Pulmonary artery endothelial cell (primary cell): ENCODE data around the gene CR1. TPM values are rescaled to one million over a fixed set of nuclear protein-coding genes. Genes with fewer than 3 reads are reported as not detected.
"Not testable (repeated sequence)": the region's sequence is repeated elsewhere in the genome, so short reads cannot be mapped to it uniquely, and the experiment has no call there.

ENCODE experiments used
- DNase-seq: peaks from one replicate; pipeline ENCODE4 v3.0.0-alpha.2; 2011; ENCODE audit warnings: low read depth, low spot score
- total RNA-seq: library from RNA; depleted of rRNA; stranded (reverse); fragments of >200 nt; gene quantifications from 2 replicates; pipeline ENCODE4 v1.2.3, GENCODE V29; 2014

The CR1 gene
- total RNA-seq, 1 donor from 2014 or later, result not detected

DNA sequence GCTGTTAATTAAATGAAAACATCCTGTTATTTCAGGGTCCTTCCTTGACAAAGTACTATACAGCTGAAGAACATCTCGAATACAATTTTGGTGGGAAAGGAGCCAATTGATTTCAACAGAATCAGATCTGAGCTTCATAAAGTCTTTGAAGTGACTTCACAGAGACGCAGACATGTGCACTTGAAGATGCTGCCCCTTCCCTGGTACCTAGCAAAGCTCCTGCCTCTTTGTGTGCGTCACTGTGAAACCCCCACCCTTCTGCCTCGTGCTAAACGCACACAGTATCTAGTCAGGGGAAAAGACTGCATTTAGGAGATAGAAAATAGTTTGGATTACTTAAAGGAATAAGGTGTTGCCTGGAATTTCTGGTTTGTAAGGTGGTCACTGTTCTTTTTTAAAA, 143.4 kb downstream of the CR1 start:
- DNase-seq, result not testable (repeated sequence)

DNA sequence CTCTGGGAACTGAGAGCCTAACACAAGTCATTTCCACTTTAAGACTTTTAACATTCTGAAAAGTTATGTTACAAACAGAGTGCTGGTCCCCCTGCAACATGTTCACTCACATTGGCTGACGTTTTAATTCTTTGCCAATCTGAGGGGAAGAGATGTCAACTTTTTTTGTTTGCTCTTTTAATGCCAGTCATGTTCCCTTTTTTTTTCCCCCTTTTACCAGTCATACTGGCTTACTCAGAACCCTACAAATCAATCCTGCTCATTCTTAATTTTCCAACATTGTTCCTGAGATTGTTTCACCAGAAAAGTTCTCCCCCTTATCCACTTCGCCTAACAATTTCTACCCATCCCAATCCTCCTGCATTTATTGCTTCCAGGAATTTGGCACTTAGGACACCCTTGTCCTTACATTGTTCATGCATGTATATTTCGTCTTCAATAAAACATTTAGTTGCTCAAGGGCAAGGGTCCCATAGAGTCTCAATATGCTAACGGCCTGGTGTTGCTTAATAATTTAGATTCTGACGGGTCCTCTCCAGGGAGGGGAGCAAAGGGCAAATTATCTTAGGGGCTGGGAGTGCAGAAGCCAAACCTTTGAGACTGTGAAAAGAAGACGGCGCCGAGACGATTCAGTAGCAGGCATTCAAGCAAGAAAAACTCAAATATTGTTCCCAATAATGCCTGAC, 148.4 kb downstream of the CR1 start:
- DNase-seq, result no peak

DNA sequence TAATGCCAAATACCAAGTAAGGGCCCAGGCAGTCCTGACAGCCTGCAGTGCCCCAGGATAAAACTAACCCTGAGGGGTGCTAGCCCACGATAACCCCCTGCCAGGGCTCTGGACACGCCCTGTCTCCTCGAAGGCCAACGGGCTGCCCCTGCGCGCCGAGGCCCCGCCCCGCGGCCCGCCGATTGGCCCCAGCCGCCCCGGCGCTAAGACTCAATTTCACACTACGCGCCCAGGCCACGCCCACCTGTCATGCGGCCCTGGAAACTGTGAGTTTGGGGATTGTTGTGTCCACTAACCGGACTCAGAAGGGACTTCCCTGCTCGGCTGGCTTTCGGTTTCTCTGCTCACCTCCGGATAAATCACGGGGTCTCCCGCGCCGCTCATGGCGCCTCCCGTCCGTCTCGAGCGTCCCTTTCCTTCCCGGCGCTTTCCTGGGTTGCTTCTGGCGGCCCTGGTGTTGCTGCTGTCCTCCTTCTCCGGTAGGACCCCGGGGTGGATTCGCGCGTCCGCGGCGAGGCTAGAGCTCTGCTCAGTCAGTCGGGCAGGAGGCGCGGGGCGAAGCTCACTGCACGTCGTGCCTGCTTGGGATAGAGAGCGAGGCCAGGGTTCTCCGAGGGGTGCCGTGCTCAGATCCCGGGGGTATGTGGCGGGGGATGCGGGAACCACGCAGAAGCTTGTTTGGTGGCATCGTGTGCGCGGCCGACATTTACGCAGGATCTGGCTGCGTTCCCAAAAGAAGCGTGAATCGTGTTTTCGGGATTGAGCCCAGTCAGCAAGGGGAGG, 149.1 kb downstream of the CR1 start, which contains the start of gene CR1L:
Gene CR1L (plus strand): TSS at position 282 of the 783 bp plus-strand sequence. CDS start 101 bp downstream, at position 383.
- peak; percentile 7 for DNase-seq

DNA sequence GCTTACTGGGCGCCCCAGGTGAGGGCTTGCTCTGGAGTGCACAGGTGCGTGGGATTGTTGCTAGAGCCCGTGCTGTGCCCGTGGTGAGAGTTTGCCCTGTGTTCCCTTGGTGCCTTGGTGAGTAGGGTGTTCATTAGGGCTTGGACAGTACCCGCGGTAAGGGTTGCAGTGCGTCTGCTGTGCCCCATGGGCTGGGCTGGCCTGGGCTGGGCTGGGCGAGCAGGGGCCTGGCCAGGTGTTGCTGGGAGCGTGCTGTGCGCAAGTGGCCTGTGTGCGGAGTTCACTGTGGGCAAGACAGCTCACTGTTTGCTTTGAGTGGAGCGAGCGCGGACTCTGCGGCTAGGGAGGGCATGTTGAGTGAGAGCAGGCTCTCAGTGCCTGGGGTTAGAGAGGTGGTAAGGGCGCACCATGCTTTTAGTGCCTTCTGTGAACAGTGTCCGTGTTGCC, 149.7 kb downstream of the CR1 start:
- no peak for DNase-seq

DNA sequence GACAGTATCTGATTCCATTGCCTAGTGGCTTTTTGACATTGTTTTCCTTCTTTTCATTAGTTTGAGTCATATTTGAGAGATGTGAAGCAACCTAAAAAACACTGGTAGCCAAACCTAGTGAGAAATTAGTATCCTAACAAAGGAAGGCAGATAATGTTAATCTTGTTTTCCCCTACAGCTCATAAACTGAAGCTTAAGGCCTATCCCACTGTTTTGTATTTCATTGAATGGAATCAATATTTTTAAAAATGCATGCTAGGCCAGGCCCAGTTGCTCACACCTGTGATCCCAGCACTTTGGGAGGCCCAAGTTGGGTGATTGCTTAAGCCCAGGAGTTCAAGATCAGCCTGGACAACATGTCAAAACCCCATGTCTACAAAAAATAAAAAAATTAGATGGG, 150.2 kb downstream of the CR1 start:
- DNase-seq, result no peak

DNA sequence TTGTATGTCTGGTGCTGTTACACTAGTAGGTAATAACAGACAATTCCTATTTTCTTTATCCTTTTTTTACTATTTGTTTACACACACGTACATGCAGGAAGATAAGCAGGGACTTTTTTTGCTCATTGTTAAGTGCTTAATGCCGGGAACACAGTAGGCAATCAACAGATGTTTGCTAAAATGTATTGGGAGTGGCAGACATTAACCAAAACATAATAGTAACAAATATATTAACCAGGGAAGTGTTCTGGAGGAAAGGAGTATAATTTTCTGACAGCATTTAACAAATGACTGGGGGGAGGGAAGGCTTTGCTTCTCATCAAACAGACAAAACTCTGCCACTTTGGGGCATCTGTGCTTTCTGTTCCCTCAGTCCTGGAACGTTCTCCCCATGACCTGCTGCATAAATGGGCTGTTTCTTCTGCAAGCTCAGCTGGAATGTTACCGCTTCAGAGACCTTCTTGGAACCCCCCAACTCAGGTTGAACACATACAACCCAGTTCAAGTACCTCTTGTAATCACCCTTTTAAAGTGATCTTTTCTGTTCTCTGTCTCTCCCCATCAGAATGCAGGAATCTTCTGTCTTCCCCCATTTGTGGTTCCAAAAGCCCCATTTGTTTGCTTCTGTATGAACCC, 151.1 kb downstream of the CR1 start:
- DNase-seq, result no peak

DNA sequence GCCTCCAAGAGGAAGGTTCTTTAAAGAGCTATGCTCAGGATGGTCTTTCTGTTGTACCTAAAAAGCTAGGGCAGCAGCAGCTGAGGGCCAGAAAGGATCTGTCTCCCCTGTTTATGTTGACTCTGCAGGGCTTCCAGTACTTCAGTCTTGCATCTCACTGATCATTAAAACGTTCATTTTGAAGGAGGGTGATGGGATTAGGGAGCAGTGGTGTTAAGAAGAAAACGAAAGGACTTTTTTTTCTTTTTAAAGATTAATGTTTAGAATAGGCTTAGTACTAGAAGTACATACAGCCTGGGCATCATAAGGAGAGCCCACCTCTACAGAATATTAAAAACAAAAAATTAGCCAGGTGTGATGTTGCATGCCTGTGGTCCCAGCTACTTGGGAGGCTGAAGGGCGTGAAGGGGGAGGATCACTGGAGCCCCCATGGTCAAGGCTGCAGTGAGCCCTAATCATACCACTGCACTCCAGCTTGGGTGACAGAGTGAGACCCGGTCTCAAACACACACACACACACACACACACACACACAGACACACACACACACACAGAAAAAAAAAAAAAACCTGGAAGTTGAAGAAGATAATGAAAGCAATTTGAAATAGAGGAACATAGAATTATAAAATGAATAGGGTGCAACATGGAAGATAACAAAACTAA, 151.8 kb downstream of the CR1 start:
- DNase-seq, result no peak

DNA sequence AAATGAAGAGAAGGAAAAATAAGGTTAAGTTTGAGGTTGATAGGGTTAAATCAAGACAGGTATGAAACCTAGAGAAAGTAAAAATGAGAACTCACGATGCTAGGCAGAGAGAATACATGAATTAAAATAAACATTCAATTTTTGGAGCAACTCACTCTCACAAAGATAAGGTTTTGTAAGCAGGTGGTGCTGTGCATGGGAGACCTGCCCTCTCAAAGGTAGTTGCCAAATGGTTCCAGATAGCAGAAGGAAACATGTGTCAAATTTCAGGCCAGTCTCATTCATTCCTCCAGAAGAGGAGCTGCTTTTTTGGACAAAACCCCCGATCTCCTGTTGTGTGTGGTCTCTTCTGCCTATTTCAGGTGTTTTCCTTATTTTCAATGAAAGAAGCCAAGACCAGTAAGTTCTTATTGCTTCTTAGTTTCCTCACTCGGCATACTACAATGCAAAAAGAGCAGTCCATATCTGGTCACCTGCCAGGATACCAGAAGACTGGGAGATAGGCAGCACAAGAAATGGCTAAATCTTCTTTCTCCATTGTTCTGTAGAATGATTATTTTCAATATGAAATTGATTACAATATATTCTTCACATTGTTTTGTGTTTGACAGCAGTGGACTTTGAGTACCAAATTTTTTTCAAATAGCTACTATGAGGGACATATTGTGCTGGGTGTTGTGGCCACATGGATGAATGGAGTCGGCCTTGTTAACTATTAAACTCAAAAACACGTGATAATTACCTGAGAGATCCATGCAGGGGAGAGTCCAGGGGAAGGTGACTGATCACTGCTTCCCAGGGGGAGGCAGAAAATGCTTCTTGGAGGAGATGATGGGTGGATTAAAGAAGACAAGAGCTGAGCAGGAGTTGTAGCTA, 152.6 kb downstream of the CR1 start:
- DNase-seq, result no peak

DNA sequence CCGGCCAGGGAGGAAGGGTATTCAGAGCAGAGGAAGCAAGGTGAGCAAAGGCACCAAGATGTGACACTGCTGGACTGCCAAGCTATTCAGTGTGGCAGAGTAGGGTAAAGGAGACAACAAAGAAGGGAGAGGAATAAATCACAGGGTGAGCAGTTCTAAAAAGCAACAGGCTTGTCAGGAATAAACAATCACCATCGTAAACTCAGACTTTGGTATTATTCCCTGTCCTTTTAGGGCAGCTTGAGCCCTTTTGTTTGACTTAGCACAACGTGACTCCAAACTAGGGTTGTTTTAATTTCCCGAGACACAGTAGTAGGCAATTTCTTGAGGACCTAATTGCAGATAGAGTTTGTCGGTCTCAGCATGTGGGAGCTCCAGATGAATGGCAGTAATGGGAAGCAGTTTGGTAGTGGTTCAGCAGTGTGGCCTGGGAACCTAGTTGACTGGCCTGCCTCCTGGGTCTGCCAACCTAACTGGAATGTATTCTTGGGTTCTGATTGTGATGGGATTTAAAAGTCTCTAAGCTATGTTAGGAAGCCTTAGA, 153.3 kb downstream of the CR1 start:
- no peak for DNase-seq

DNA sequence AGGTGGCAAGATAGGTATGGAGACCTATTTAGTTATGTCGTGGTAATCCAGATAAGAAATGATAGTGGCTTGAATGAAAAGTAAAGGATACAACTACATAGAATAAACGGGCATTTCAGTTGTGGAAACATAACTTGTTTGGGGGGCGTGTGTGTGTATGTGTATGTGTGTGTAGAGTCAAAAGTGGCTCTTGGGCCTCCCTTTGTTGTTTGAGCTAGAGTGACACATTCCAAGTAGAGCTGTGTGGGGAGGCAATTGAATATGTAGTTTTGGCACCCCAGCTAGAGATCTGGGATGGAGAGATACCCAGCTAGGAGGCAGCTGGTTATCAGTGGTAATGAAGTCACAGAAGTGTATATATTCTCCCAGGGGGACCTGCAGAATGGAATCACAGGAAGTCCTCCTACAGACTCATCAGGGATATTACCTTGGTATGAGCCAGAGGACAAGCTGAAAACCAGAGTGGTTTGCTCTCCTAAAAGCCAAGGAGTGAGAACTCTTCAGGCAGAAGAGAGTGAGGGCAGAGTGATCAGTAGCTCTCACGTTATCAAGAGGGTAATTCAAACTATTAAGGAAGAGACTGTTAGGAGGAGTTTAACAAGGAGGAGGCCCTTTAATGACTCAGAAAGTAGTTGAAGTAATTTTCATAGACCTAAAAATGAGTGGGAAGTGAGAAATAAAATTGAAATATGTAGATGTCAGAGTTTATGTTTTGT, 154.1 kb downstream of the CR1 start:
- DNase-seq, result no peak

DNA sequence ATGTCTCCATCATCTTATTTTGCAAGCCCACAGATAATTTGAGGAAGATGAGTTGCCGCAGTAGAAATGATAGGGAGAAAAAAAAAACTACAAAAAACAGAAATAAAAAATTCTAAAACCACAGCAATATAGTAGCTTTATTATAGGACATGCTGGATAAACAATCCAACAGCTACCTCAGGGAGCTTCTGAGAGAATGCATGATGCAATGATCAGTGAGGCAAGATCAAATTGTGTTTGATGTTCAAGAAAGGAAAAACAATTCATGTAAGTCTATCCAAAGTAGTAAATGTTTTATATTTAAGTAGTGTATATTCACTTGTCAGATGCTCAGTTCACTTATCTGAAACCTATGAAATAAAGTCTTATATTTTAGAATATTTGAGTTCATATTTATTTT, 155.6 kb downstream of the CR1 start:
- no peak for DNase-seq

DNA sequence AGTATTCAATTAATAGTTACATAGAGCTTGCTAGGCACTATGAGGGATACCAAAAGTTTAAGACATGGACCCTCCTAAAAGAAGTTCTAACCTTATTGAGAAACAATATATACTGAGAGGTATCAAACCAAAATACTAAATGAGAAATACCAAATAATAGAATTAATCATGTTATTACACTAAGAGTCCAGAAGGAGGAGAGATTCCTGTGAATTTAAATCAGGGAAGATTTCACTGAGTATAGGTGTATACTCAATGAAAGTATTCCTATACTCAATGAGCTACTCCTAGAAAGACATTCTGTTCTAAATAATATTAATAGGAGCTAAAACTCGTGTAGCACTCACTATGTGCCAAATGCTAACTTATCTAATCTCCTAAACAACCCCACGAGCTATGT, 158.4 kb downstream of the CR1 start:
- DNase-seq, result no peak

DNA sequence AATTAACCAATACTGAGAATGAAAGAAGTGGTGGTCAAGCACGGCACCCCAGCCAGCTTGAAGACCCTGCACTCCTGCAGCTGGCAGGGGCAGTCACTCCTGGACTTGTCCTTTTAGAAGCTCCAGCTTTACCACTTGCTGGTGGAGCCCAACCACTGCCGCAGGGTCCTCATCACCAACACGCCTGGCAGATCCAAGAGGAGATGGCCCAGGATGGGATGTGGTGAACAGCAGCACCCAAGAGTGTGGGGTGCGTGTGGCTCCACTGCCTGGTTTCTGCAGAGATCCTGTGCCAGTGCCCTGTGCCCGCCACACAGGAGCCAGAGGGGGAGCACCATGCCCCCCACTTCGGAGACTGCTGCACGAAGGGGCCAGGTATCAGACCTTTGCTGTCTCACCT, 162.5 kb downstream of the CR1 start:
- no peak for DNase-seq

DNA sequence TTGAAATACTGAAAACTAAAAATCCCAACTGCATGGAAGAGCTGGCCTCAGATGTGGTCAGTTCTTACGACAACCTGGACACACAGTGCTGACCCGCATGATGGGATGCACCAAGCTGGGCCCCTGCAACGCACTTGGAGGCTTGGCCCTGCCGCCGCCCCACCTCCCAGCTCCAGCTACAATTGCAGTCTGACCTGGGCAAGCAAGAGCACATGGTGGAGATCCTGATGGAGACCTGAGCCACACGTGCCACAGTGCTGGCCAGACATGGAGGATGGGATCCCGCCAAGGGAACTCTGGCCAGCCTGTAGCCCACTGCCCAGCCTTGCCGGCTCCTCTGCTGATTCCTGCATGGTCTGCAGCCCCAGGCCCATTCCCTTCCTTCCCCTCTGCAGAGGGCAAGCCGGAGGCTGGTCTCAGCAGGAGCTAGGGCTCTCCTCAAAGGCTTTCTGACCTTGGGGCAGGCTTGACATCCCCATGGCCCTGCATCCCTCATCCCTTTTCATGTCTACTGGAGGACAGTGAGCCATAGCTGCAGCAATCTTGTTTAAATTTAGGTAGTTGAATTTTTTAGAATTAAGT, 163.0 kb downstream of the CR1 start:
- DNase-seq, result no peak

DNA sequence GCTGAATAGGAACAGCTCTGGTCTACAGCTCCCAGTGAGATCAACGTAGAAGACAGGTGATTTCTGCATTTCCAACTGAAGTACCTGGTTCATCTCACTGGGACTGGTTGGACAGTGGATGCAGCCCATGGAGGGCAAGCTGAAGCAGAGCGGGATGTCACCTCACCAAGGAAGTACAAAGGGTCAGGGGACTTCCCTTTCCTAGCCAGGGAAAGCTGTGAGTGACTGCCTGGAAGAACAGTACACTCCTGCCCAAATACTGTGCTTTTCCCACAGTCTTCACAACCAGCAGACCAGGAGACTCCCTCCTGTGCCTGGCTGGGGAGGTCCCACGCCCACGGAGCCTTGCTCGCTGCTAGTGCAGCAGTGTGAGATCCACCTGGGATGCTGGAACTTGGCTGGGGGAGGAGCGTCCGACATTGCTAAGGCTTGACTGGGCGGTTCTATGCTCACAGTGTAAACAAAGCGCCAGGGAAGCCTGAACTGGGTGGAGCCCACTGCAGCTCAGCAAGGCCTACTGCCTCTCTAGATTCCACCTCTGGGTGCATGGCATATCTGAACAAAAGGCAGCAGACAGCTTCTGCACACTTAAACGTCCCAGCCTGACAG, 163.7 kb downstream of the CR1 start:
- DNase-seq, result no peak

DNA sequence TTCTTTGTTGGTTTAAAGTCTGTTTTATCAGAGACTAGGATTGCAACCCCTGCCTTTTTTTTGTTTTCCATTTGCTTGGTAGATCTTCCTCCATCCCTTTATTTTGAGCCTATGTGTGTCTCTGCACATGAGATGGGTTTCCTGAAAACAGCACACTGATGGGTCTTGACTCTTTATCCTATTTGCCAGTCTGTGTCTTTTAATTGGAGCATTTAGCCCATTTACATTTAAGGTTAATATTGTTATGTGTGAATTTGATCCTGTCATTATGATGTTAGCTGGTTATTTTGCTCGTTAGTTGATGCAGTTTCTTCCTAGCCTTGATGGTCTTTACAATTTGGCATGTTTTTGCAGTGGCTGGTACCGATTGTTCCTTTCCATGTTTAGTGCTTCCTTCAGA, 165.5 kb downstream of the CR1 start:
- DNase-seq, result not testable (repeated sequence)

DNA sequence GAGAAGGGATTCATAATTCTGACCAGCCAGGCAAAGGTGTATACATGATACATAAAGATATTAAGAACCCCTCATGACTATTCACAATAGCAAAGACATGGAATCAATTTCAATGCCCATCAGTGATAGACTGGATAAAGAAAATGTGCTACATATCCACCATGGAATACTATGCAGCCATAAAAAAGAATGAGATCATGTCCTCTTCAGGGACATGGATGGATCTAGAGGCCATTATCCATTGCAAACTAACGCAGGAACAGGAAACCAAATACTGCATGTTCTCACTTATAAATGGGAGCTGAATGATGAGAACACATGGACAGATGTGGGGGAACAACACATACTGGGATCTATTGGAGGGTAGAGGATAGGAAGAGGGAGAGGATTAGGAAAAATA, 170.4 kb downstream of the CR1 start:
- DNase-seq, result no peak

DNA sequence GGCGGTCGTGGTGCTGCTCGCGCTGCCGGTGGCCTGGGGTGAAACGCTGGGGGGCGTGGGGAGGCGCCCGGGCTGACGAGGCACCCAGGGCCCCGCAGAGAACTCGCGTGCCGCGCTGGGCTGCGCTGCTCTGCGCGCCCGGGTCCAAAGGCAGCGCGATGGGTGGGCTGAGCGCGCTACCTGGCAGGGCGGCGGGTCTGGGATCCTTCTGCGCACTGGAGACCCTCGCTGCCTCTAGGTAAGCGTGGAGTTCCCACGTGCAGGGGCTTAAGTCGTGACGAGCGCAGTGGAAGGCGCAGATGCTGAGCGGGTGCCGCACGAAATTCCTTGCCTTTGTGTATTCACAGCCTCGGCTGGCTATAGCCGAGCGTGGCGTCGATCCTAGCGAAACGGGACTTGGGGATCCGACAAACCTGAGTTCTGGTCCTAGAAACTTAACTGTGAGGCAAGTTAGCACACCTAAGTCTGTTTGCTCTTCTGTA, 173.6 kb downstream of the CR1 start:
- DNase-seq, result no peak

DNA sequence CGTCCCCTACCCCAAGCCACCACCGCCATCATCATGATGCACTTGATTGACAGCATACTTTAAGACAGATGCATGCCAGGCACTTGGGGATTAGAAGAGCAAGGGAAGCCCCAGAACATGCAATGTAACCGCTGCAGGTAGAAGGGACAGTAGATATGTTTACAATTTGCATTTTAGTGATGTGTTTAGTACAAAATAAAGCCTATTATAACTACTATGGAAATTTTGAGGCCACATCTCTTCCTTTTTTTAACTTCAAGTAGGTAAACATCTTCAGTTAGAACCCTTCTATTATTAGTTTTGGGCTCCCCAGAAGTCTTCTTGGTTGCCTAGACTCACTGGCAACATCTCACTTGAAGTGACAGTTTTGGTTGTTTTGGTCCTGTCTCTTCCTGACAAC, 174.2 kb downstream of the CR1 start:
- no peak for DNase-seq
